ENCODE data around the gene LRCH1. TPM values are rescaled to one million over a fixed set of nuclear protein-coding genes. Genes with fewer than 3 reads are reported as not detected.

LRCH1 gene
- total RNA-seq, 4 donors from 2014 or later = 17.2 to 25.7 (median 21.9) TPM

GRCh38 chr13:46621792-46622629, 69.0 kb downstream of the LRCH1 start:
- WGBS, 2 donors = 60 to 66% methylated on average over 4 of the region's 4 CpGs
- H3K36me3 ChIP-seq = no peaks in the 10 kb centered on the region
- DNase-seq (ENCODE audit: low spot score in 2 of 2) = no peak
- peak overlapping the region in 1 of 4 donors; percentile 17 for H3K27ac ChIP-seq
- H3K27me3 ChIP-seq = no peaks in the 10 kb centered on the region
- H3K4me3 ChIP-seq = no peak overlapping the region
- TF ChIP-seq, protein P1, sequence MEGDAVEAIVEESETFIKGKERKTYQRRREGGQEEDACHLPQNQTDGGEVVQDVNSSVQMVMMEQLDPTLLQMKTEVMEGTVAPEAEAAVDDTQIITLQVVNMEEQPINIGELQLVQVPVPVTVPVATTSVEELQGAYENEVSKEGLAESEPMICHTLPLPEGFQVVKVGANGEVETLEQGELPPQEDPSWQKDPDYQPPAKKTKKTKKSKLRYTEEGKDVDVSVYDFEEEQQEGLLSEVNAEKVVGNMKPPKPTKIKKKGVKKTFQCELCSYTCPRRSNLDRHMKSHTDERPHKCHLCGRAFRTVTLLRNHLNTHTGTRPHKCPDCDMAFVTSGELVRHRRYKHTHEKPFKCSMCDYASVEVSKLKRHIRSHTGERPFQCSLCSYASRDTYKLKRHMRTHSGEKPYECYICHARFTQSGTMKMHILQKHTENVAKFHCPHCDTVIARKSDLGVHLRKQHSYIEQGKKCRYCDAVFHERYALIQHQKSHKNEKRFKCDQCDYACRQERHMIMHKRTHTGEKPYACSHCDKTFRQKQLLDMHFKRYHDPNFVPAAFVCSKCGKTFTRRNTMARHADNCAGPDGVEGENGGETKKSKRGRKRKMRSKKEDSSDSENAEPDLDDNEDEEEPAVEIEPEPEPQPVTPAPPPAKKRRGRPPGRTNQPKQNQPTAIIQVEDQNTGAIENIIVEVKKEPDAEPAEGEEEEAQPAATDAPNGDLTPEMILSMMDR (IDR thresholded peaks at IDR 0.05) = no peak
- TF ChIP-seq EP300 (IDR thresholded peaks at IDR 0.05) (no peak), POLR2A (IDR thresholded peaks at IDR 0.05) (no peak)
- no peaks in the 10 kb centered on the region for H3K9me3 ChIP-seq
- peaks cover 0 to 48% (median 28%) of the 10 kb centered on the region in 4 donors for H3K4me1 ChIP-seq

GRCh38 chr13:46622630-46623256, 69.8 kb downstream of the LRCH1 start:
- no peaks in the 10 kb centered on the region for H3K27me3 ChIP-seq
- H3K9me3 ChIP-seq = no peaks in the 10 kb centered on the region
- 24% methylated on average over 4 of the region's 4 CpGs for WGBS, 2 donors
- H3K27ac ChIP-seq = peak overlapping the region in 2 of 4 donors; percentile 1 to 17
- H3K4me1 ChIP-seq = peaks cover 0 to 42% (median 26%) of the 10 kb centered on the region in 4 donors
- DNase-seq (ENCODE audit: low spot score in 2 of 2) = peak in 1 of 2 donors; percentile 63
- H3K36me3 ChIP-seq = no peaks in the 10 kb centered on the region
- TF ChIP-seq, protein P1 (IDR thresholded peaks at IDR 0.05) = no peak
- no peak for TF ChIP-seq EP300 (IDR thresholded peaks at IDR 0.05)
- no peak for TF ChIP-seq POLR2A (IDR thresholded peaks at IDR 0.05)
- H3K4me3 ChIP-seq = no peak overlapping the region

GRCh38 chr13:46624353-46624752, 71.4 kb downstream of the LRCH1 start:
- H3K27ac ChIP-seq = no peak overlapping the region
- no peaks in the 10 kb centered on the region for H3K27me3 ChIP-seq
- H3K36me3 ChIP-seq = no peaks in the 10 kb centered on the region
- WGBS, 2 donors = 86 to 92% methylated on average over 3 of the region's 3 CpGs
- peaks cover 0 to 37% (median 26%) of the 10 kb centered on the region in 4 donors for H3K4me1 ChIP-seq
- no peak overlapping the region for H3K4me3 ChIP-seq
- TF ChIP-seq POLR2A (IDR thresholded peaks at IDR 0.05) (no peak), EP300 (IDR thresholded peaks at IDR 0.05) (no peak)
- TF ChIP-seq, protein P1 (IDR thresholded peaks at IDR 0.05) = no peak
- no peak for DNase-seq (ENCODE audit: low spot score in 2 of 2)
- H3K9me3 ChIP-seq = no peaks in the 10 kb centered on the region

GRCh38 chr13:46624821-46625220, 71.9 kb downstream of the LRCH1 start:
- H3K9me3 ChIP-seq = no peaks in the 10 kb centered on the region
- H3K36me3 ChIP-seq = no peaks in the 10 kb centered on the region
- no peak for TF ChIP-seq POLR2A (IDR thresholded peaks at IDR 0.05)
- TF ChIP-seq EP300 (IDR thresholded peaks at IDR 0.05) = no peak
- TF ChIP-seq, protein P1 (IDR thresholded peaks at IDR 0.05) = no peak
- 88 to 92% methylated on average over 4 of the region's 4 CpGs for WGBS, 2 donors
- DNase-seq (ENCODE audit: low spot score in 2 of 2) = no peak
- peaks cover 0 to 38% (median 27%) of the 10 kb centered on the region in 4 donors for H3K4me1 ChIP-seq
- no peak overlapping the region for H3K27ac ChIP-seq
- no peak overlapping the region for H3K4me3 ChIP-seq
- no peaks in the 10 kb centered on the region for H3K27me3 ChIP-seq

DNA sequence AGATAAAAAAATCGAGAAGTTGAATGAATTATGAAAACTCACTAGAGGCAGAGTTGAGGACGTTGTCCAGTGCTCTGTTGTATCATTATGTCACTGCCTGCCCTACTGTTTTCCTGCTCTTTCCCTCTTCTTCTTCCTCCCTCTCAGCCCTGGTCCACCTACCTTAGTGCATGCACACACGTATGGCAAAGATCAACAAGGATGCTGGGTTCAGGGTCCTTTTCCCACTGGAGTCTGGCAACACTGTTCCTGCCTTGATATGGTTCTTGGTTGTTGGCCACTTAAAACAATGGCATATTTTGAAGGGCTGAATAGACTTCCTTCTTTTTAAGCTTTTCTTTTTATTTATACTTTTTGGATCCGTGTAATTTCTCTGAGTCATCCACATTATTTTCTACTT, 74.5 kb downstream of the LRCH1 start:
- Histone ChIP-seq H3K4me1 (peaks cover 0 to 41% (median 21%) of the 10 kb centered on the region in 4 donors), H3K36me3 (no peaks in the 10 kb centered on the region), H3K4me3 (no peak overlapping the region), H3K9me3 (no peaks in the 10 kb centered on the region), H3K27ac (no peak overlapping the region), H3K27me3 (no peaks in the 10 kb centered on the region)
- DNase-seq (ENCODE audit: low spot score in 2 of 2) = no peak
- WGBS, 2 donors = 60 to 72% methylated on average over 4 of the region's 4 CpGs
- TF ChIP-seq EP300 (IDR thresholded peaks at IDR 0.05) (no peak), POLR2A (IDR thresholded peaks at IDR 0.05) (no peak)
- TF ChIP-seq, protein P1 (IDR thresholded peaks at IDR 0.05) = no peak
